Naive thymus-derived CD8-positive, alpha-beta T cell (primary cell): ENCODE data around the gene RBX1. TPM values are rescaled to one million over a fixed set of nuclear protein-coding genes. Genes with fewer than 3 reads are reported as not detected.
"Not testable (repeated sequence)": the region's sequence is repeated elsewhere in the genome, so short reads cannot be mapped to it uniquely, and the experiment has no call there.

Experiments used
- ATAC-seq, 2 donors: fragments of 150-1000 bp; cut with Tn5 transposase in 1 of 2; sonication (Bioruptor Pico), chemical (Tn5 transposase) in 1 of 2; 1 replicate in 1 of 2; 2 replicates in 1 of 2; pipeline ENCODE4 v1.10.0; 2021; ENCODE audit warnings: mild to moderate bottlenecking in 2 of 2, moderate library complexity in 2 of 2
- POLR2A ChIA-PET: fragments of 350-600 bp; sonication (Branson Sonifier 250); formaldehyde crosslinking; loops from one replicate; lab custom pipeline; 2021; ENCODE audit warnings: antibody characterized with exemption; lab: Charles Lee
- DNase-seq, 10 donors: peaks; one replicate each; pipeline versions ENCODE4 v3.0.0 to v3.0.0-alpha.2; 2020 to 2022
- H3K27ac Mint-ChIP-seq, 10 donors: one replicate each; pipeline ENCODE4 v1.8.0; 2020 to 2022; ENCODE audit warnings: mild to moderate bottlenecking in 10 of 10, mixed read lengths in 10 of 10, moderate library complexity in 4 of 10, inconsistent platforms in 1 of 10
- H3K27me3 Mint-ChIP-seq, 5 donors: one replicate each; pipeline ENCODE4 v1.8.0; 2021 to 2022; ENCODE audit warnings: mixed read lengths in 5 of 5
- H3K36me3 Mint-ChIP-seq, 3 donors: one replicate each; pipeline ENCODE4 v1.8.0; 2020 to 2022; ENCODE audit warnings: mixed read lengths in 3 of 3, mild to moderate bottlenecking in 2 of 3, inconsistent platforms in 1 of 3
- H3K4me1 Mint-ChIP-seq, 4 donors: one replicate each; pipeline ENCODE4 v1.8.0; 2021 to 2022; ENCODE audit warnings: mixed read lengths in 4 of 4
- H3K4me3 Mint-ChIP-seq, 10 donors: one replicate each; pipeline ENCODE4 v1.8.0; 2020 to 2022; ENCODE audit warnings: mild to moderate bottlenecking in 10 of 10, mixed read lengths in 10 of 10, moderate library complexity in 6 of 10, inconsistent platforms in 1 of 10
- H3K9me3 Mint-ChIP-seq, 9 donors: one replicate each; pipeline ENCODE4 v1.8.0; 2020 to 2022; ENCODE audit warnings: mixed read lengths in 9 of 9, mild to moderate bottlenecking in 3 of 9, inconsistent platforms in 1 of 9, moderate library complexity in 1 of 9
- polyA plus RNA-seq, 3 donors: library from polyadenylated mRNA; unstranded; fragments of 300-500 nt; fragmentation: Illumina TruSeq; gene quantifications; one replicate each; pipeline ENCODE4 v1.2.3, GENCODE V29; 2021
- total RNA-seq, 8 experiments: library from RNA in 2 of 8; stranded (reverse) in 2 of 8; gene quantifications; one replicate each; pipeline ENCODE4 v1.2.3 and lab custom pipeline; 2021 to 2026

The RBX1 gene
- total RNA-seq, result 10 to 100 TPM; 37.0 to 37.5 TPM
- polyA plus RNA-seq, result 100 to 1,000 TPM; 134 to 152 (median 148) TPM
- total RNA-seq (lab: John Stamatoyannopoulos, UW), result 21.0 to 74.0 (median 39.5) reads per million in 6 experiments

DNA sequence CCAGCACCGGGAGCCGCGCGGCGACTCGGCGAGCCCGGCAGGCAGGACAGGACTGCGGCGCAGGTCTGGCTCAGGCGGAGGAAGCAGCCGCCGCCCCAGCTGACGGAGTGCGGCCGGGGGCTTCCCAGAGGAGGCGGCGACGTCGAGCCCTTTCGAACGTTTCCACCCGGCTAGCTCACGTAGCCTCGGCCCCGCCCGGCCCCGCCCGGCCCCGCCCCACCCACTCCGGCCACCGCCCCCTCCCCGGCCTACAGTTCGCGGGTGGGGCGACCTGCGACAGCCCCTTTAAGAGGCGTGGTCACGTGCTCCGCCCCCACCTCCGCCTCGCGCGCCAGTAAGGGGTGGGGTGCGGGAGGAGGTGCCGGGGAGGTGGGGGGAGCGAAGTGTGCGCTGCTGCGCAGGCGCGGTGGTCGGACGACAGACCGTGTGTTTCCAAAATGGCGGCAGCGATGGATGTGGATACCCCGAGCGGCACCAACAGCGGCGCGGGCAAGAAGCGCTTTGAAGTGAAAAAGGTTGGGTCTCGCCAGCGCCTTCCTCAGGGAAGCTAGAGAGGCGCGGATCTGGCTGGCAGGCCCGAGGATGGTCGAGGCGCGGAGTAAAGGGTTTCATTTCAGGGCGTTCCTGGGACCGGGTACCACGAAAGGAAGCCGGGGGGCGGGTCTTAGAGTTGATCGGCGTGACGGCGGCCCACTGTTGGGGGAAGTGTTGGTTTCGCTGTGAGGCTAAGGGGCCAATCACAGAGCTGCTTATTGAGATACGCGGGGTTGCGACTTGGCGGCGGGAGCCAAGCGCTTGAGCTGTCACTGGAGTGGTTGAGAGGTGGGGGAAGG is at the start of gene RBX1:
TSS of gene RBX1 (plus strand) at position 417 of the 833 bp plus-strand sequence. CDS start at position 438, 21 bp downstream.
- H3K27me3 Mint-ChIP-seq, result peaks cover 0 to 2% (median 0%) of the 10 kb centered on the region in 5 donors
- peak; percentile 80 to 82 for ATAC-seq

DNA sequence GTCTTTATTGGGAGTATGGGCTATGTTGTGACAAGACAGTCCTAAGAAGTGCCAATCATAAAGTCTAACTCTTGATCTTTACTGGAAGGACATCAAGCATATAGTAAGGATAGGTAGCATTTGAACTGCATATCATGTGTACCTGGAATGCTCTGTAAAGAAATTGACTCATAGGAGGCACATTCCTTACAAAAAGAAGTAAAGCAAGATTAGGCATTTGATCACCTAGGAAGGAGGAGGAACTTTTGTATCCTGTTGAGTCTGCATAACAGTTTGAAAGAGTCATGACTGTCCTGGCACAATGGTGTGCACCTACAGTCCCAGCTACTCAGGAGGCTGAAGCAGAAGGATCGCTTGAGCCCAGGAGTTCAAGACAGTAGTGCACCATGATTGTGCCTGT is 47.1 kb upstream of the RBX1 start:
- Mint-ChIP-seq H3K9me3 (no peaks in the 10 kb centered on the region), H3K36me3 (peaks cover 0 to 42% (median 5%) of the 10 kb centered on the region in 3 donors), H3K27ac (peak overlapping the region in 2 of 10 donors; percentile 13 to 79), H3K4me1 (peaks cover 0 to 5% (median 3%) of the 10 kb centered on the region in 4 donors), H3K4me3 (no peak overlapping the region), H3K27me3 (no peaks in the 10 kb centered on the region)
- DNase-seq (no peak), ATAC-seq (no peak)
- POLR2A ChIA-PET, result no interaction called here

More for the DNA sequence above, at the start of gene RBX1:
- Mint-ChIP-seq H3K27ac (peak within 1 kb of the TSS; percentile 98 to 100 (median 99)), H3K36me3 (peaks cover 0 to 27% (median 2%) of the 10 kb centered on the region in 3 donors), H3K9me3 (no peaks in the 10 kb centered on the region), H3K4me1 (peaks cover 12 to 39% (median 32%) of the 10 kb centered on the region in 4 donors), H3K4me3 (peak within 1 kb of the TSS; percentile 97 to 100 (median 99))
- POLR2A ChIA-PET, result interaction anchor here (0.5 to 5.9 kb wide), 30 partner anchors 9 to 716 kb away, joined by 3 to 142 read pairs (median 4); partner anchors contain the start of genes ACO2, DESI1, EP300 and MRTFA
- peak; percentile 98 to 100 (median 99) for DNase-seq

DNA sequence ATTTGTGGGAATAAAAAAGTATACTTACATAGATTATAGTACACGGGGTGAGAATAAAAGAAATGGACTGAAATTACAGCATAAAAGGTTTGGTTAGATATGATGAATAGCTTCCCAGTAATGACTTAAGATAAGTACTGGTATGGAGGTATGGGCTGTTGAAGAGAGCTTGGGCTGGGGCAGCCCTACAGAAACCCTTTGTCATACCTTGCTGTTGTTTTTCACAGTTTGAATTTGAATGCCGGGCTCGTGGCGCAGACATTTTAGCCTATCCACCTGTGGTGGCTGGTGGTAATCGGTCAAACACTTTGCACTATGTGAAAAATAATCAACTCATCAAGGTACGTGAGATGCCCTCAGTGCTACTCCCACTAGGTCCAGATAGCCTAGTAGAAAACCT is 42.3 kb upstream of the RBX1 start:
- POLR2A ChIA-PET, result no interaction called here
- Mint-ChIP-seq H3K27me3 (no peaks in the 10 kb centered on the region), H3K4me3 (no peak overlapping the region), H3K36me3 (peaks cover 0 to 62% (median 13%) of the 10 kb centered on the region in 3 donors), H3K4me1 (peaks cover 0 to 2% (median 0%) of the 10 kb centered on the region in 4 donors), H3K9me3 (no peaks in the 10 kb centered on the region), H3K27ac (no peak overlapping the region)
- ATAC-seq (no peak), DNase-seq (no peak)

DNA sequence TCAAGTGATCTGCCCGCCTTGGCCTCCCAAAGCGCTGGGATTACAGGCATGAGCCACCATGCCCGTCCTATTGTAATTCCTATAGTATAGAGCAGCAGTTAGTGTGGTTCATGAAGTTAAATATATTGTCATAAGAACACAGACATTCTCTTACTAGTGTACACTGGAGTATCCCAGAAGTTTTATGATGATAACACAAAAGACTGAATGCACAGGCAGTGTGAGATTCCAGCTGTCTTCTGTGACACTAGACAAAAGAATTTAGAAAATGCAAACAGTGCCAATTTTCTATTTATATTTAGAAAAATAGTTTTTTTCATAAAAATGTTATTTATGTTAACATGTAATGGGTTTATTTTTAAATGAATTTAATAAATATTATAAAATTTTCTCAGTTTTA is 39.4 kb upstream of the RBX1 start:
- Mint-ChIP-seq H3K9me3 (no peaks in the 10 kb centered on the region), H3K36me3 (peaks cover 4 to 75% (median 19%) of the 10 kb centered on the region in 3 donors), H3K27ac (no peak overlapping the region), H3K4me3 (no peak overlapping the region), H3K27me3 (no peaks in the 10 kb centered on the region), H3K4me1 (no peaks in the 10 kb centered on the region)
- ATAC-seq (no peak), DNase-seq (no peak)
- POLR2A ChIA-PET, result no interaction called here

DNA sequence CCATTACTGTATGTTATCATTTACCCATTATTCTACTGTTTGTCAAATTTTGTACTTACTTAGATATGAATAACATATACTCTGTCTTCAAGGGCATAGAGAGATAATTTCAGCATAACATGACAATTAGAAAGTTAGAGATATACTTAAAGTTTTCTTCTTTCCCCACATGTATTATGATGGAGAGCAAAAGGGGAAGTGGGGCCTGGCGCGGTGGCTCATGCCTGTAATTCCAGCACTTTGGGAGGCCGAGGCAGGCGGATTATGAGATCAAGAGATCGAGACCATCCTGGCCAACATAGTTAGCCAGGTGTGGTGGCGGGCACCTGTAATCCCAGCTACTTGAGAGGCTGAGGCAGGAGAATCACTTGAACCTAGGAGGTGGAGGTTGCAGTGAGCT is 38.2 kb upstream of the RBX1 start:
- POLR2A ChIA-PET, H3K4me1 Mint-ChIP-seq, H3K4me3 Mint-ChIP-seq, ATAC-seq, H3K27ac Mint-ChIP-seq, DNase-seq, H3K27me3 Mint-ChIP-seq, H3K9me3 Mint-ChIP-seq: not testable (repeated sequence)
- peaks cover 4 to 75% (median 19%) of the 10 kb centered on the region in 3 donors for H3K36me3 Mint-ChIP-seq

DNA sequence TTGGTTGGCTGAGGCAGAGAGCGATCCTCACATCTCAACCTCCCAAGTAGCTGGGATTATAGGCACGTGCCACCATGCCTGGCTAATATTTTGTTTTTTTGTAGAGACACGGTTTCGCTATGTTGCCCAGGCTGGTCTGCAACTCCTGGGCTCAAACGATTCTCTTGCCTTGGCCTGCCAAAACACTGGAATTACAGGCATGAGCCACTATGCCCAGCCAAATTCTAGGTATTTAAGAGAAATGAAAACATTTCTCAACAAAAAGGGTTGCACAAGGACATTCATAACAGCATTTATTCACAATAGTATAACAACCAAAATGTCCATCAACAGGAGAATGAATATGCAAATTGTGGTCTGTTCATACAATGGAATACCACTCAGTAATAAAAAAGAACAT is 31.7 kb upstream of the RBX1 start:
- POLR2A ChIA-PET, result no interaction called here
- H3K4me1 Mint-ChIP-seq, result peaks cover 3 to 8% (median 4%) of the 10 kb centered on the region in 4 donors
- no peaks in the 10 kb centered on the region for H3K9me3 Mint-ChIP-seq
- H3K4me3 Mint-ChIP-seq, result no peak overlapping the region
- ATAC-seq (no peak), DNase-seq (no peak)
- no peaks in the 10 kb centered on the region for H3K27me3 Mint-ChIP-seq
- H3K36me3 Mint-ChIP-seq, result peaks cover 9 to 69% (median 13%) of the 10 kb centered on the region in 3 donors
- peak overlapping the region in 1 of 10 donors; percentile 36 for H3K27ac Mint-ChIP-seq

DNA sequence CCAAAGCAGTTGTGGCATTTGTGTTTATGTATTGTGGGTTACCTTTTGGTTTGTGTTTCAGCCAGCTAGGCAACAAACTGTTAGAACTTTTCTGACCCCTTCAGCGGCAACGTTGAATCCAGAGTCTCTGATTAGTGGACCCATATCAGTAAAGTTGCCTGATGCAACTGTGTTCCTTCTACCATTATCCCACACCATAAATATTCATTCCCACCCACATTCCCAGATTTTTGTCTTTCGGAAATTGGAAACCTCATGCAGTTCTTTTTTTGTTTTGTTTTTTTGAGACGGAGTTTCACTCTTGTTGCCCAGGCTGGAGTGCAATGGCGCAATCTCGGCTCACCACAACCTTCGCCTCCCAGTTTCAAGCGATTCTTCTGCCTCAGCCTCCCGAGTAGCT is 30.7 kb upstream of the RBX1 start:
- no peak for ATAC-seq
- POLR2A ChIA-PET, result no interaction called here
- H3K27ac Mint-ChIP-seq, result peak overlapping the region in 2 of 10 donors; percentile 18 to 63

DNA sequence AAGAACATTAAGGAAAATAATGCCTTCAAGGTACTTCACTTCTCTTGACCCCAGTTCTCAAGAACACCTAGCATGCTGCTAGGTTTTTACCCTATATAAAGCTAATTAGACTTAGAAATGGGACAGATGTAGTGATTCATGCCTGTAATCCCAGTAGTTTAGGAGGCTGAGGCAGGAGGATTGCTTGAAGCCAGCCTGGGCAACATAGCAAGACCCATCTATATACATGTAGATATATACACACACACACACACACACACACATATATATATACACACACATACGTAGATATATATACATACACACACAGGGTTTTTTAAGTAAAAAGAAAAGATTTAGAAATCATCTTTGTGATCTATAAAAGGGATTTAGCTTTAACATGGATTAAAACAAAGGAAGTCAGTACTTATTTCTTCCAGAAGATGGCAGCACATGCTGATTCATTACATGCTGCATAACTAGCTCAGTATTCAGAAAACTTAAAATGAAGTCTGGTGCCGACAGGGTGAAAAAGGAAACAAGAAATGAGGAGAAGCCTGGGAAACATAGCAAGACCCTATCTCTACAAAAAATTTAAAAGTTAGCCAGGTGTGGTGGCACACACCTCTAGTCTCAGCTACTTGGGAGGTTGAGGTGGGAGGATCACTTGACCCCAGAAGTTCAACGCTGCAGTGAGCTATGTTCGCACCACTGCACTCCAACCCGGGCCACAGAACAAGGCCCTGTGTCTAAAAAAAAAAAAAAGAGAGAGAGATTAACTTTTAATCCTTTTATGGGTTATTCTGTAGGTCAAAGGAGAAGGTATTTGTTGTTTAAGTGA is 28.5 kb upstream of the RBX1 start:
- peak overlapping the region in 9 of 10 donors; percentile 2 to 56 (median 28) for H3K4me3 Mint-ChIP-seq
- peaks cover 3 to 8% (median 4%) of the 10 kb centered on the region in 4 donors for H3K4me1 Mint-ChIP-seq
- peak; percentile 89 to 94 for ATAC-seq
- H3K36me3 Mint-ChIP-seq, result peaks cover 5 to 74% (median 26%) of the 10 kb centered on the region in 3 donors
- POLR2A ChIA-PET, result interaction anchor here (0.6 to 2.5 kb wide), 7 partner anchors 29 to 1161 kb away, joined by 3 to 23 read pairs (median 5); partner anchors contain the start of genes EP300 and RBX1
- H3K9me3 Mint-ChIP-seq, result no peaks in the 10 kb centered on the region
- H3K27ac Mint-ChIP-seq, result peak overlapping the region; percentile 15 to 91 (median 76)
- no peaks in the 10 kb centered on the region for H3K27me3 Mint-ChIP-seq
- peak in 7 of 10 donors; percentile 5 to 75 (median 44) for DNase-seq

More for the DNA sequence above, 30.7 kb upstream of the RBX1 start:
- Mint-ChIP-seq H3K9me3 (no peaks in the 10 kb centered on the region), H3K4me3 (no peak overlapping the region), H3K36me3 (peaks cover 9 to 71% (median 20%) of the 10 kb centered on the region in 3 donors), H3K27me3 (no peaks in the 10 kb centered on the region), H3K4me1 (peaks cover 3 to 8% (median 4%) of the 10 kb centered on the region in 4 donors)
- DNase-seq, result no peak

DNA sequence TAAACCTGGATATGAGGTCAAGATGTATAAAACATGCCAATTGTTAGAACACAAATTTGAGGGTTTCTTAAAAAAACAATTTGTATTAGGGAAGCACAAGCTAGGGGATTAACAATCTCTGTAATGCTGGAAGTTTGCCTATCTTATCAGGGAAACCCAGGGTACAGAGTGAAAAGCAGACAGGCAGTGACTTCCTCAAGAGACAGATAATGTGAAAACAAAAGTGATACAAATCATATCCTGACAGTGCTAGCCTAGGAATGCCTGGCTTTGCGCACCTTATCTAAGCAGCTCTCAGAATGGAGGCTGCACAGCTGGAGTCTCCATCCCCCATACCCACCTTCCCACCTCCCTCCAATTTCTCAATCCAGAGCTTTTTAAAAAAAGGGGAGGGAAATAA is 22.5 kb upstream of the RBX1 start:
- no peak overlapping the region for H3K4me3 Mint-ChIP-seq
- ATAC-seq, result no peak
- no peaks in the 10 kb centered on the region for H3K9me3 Mint-ChIP-seq
- H3K27me3 Mint-ChIP-seq, result no peaks in the 10 kb centered on the region
- POLR2A ChIA-PET, result interaction anchor here (0.7 to 1.0 kb wide), 2 partner anchors 23 to 1994 kb away, joined by 3 to 4 read pairs; partner anchors contain the start of gene RBX1
- H3K36me3 Mint-ChIP-seq, result peaks cover 5 to 80% (median 28%) of the 10 kb centered on the region in 3 donors
- no peak for DNase-seq
- no peak overlapping the region for H3K27ac Mint-ChIP-seq
- no peaks in the 10 kb centered on the region for H3K4me1 Mint-ChIP-seq

DNA sequence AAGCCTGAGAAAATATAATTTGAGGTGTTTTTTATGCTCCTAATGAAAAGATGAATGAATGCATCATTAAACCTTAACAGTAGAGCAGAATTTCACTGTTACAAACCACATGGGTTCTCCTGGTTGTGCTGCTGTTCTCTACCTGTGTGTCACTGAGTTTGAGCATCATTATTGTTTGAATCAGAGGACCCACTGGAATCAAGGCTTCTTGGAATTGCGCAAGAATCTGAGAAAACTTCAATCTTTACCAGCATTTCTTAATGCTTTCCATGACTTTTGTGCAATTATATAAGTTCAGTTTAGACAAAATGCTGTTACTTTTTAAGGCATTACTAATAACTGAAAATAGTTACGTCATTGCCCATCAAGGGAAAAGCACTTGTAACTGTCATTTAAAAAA is 18.8 kb upstream of the RBX1 start:
- POLR2A ChIA-PET, result interaction anchor here (0.7 kb wide), 1 partner anchor 48 kb away, joined by 5 read pairs; no protein-coding TSS in a partner anchor
- peaks cover 0 to 46% (median 3%) of the 10 kb centered on the region in 3 donors for H3K36me3 Mint-ChIP-seq
- no peak for DNase-seq
- H3K4me3 Mint-ChIP-seq, result no peak overlapping the region
- H3K9me3 Mint-ChIP-seq, result no peaks in the 10 kb centered on the region
- no peak for ATAC-seq
- H3K27ac Mint-ChIP-seq, result no peak overlapping the region
- H3K27me3 Mint-ChIP-seq, result no peaks in the 10 kb centered on the region
- H3K4me1 Mint-ChIP-seq, result no peaks in the 10 kb centered on the region

DNA sequence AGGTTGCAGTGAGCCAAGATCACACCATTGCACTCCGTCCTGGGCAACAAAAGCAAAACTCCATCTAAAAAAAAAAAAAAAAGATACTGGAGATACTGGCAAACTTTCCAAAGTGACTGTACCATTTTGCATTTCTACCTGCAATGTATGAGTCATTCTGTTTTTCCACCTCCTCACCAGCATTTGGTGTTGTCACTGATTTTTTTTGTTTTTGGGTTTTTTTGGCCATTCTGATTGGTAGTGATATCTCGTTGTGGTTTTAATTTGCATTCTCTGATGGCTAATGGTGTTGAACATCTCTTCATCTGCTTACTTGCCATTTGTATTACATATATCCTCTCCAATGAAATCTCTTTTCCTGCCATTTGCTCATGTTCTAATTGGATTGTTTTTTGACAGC is 12.0 kb upstream of the RBX1 start:
- H3K27me3 Mint-ChIP-seq, result no peaks in the 10 kb centered on the region
- POLR2A ChIA-PET, result interaction anchor here (0.6 to 0.7 kb wide), 3 partner anchors 11 to 692 kb away, joined by 3 to 6 read pairs (median 3); no protein-coding TSS in a partner anchor
- DNase-seq (no peak), ATAC-seq (no peak)
- H3K9me3 Mint-ChIP-seq, result no peaks in the 10 kb centered on the region
- peaks cover 0 to 3% (median 0%) of the 10 kb centered on the region in 3 donors for H3K36me3 Mint-ChIP-seq
- H3K4me1 Mint-ChIP-seq, result peaks cover 0 to 26% (median 0%) of the 10 kb centered on the region in 4 donors
- H3K27ac Mint-ChIP-seq, result peak overlapping the region in 1 of 10 donors; percentile 55
- no peak overlapping the region for H3K4me3 Mint-ChIP-seq
